ENCODE results near the gene SZT2. TPM values are rescaled to one million over a fixed set of nuclear protein-coding genes. Genes with fewer than 3 reads are reported as not detected.

Gene SZT2
- total and polyA plus RNA-seq, 2 experiments from 2014 or later = 14.8 to 18.8 TPM

GRCh38 chr1:43440358-43440757 lies 50.7 kb downstream of the SZT2 start:
- no peak for DNase-seq (ENCODE audit: low spot score)
- no peaks in the 10 kb centered on the region for H3K27me3 ChIP-seq
- H3K4me3 ChIP-seq = no peak overlapping the region
- WGBS (ENCODE audit: low lambda C conversion rate, missing lambda C conversion rate) = 94% methylated on average over 7 of the region's 7 CpGs
- H3K36me3 ChIP-seq (replicated peaks; ENCODE audit: insufficient read depth, low read depth) = no peaks in the 10 kb centered on the region
- no peaks in the 10 kb centered on the region for H3K4me1 ChIP-seq (ENCODE audit: insufficient read depth)
- TF ChIP-seq CTCF (IDR thresholded peaks at IDR 0.05; ENCODE audit: poor library complexity) (no peak), EZH2phosphoT487 (IDR thresholded peaks at IDR 0.05; ENCODE audit: low read depth, severe bottlenecking, unreplicated experiment) (no peak), EZH2 (IDR thresholded peaks at IDR 0.05; ENCODE audit: borderline replicate concordance) (no peak)
- H3K27ac ChIP-seq = no peak overlapping the region
- H3K9me3 ChIP-seq (ENCODE audit: low read depth) = no peaks in the 10 kb centered on the region
- no peaks in the 10 kb centered on the region for H3K79me2 ChIP-seq
- H2AFZ ChIP-seq = no peak overlapping the region
- no peaks in the 10 kb centered on the region for H3K9me2 ChIP-seq (replicated peaks; ENCODE audit: insufficient read depth)
- H4K20me1 ChIP-seq (ENCODE audit: insufficient read depth, poor library complexity, severe bottlenecking) = no peaks in the 10 kb centered on the region
- H3K4me2 ChIP-seq = no peak overlapping the region

GRCh38 chr1:43441166-43441893 lies 51.6 kb downstream of the SZT2 start:
- Histone ChIP-seq H4K20me1 (ENCODE audit: insufficient read depth, poor library complexity, severe bottlenecking) (no peaks in the 10 kb centered on the region), H3K4me3 (no peak overlapping the region), H3K27me3 (no peaks in the 10 kb centered on the region), H3K9me2 (replicated peaks; ENCODE audit: insufficient read depth) (no peaks in the 10 kb centered on the region), H3K9me3 (ENCODE audit: low read depth) (no peaks in the 10 kb centered on the region), H3K79me2 (no peaks in the 10 kb centered on the region), H3K4me2 (no peak overlapping the region), H2AFZ (no peak overlapping the region), H3K4me1 (ENCODE audit: insufficient read depth) (no peaks in the 10 kb centered on the region), H3K36me3 (replicated peaks; ENCODE audit: insufficient read depth, low read depth) (no peaks in the 10 kb centered on the region), H3K27ac (no peak overlapping the region)
- no peak for DNase-seq (ENCODE audit: low spot score)
- 97% methylated on average over 15 of the region's 15 CpGs for WGBS (ENCODE audit: low lambda C conversion rate, missing lambda C conversion rate)
- TF ChIP-seq EZH2phosphoT487 (IDR thresholded peaks at IDR 0.05; ENCODE audit: low read depth, severe bottlenecking, unreplicated experiment) (no peak), EZH2 (IDR thresholded peaks at IDR 0.05; ENCODE audit: borderline replicate concordance) (no peak)

GRCh38 chr1:43441894-43442637 lies 52.4 kb downstream of the SZT2 start:
- Histone ChIP-seq H3K4me3 (no peak overlapping the region), H3K27ac (no peak overlapping the region), H3K4me1 (ENCODE audit: insufficient read depth) (no peaks in the 10 kb centered on the region), H3K9me3 (ENCODE audit: low read depth) (no peaks in the 10 kb centered on the region), H2AFZ (no peak overlapping the region), H3K36me3 (replicated peaks; ENCODE audit: insufficient read depth, low read depth) (no peaks in the 10 kb centered on the region), H3K9me2 (replicated peaks; ENCODE audit: insufficient read depth) (no peaks in the 10 kb centered on the region), H3K79me2 (no peaks in the 10 kb centered on the region), H3K27me3 (no peaks in the 10 kb centered on the region), H3K4me2 (no peak overlapping the region), H4K20me1 (ENCODE audit: insufficient read depth, poor library complexity, severe bottlenecking) (no peaks in the 10 kb centered on the region)
- WGBS (ENCODE audit: low lambda C conversion rate, missing lambda C conversion rate) = 99% methylated on average over 11 of the region's 18 CpGs
- no peak for TF ChIP-seq CTCF (IDR thresholded peaks at IDR 0.05; ENCODE audit: poor library complexity)
- TF ChIP-seq EZH2phosphoT487 (IDR thresholded peaks at IDR 0.05; ENCODE audit: low read depth, severe bottlenecking, unreplicated experiment) = no peak
- TF ChIP-seq EZH2 (IDR thresholded peaks at IDR 0.05; ENCODE audit: borderline replicate concordance) = no peak
- DNase-seq (ENCODE audit: low spot score) = no peak

- Histone ChIP-seq H2AFZ (no peak overlapping the region), H3K27ac (no peak overlapping the region), H3K36me3 (replicated peaks; ENCODE audit: insufficient read depth, low read depth) (no peaks in the 10 kb centered on the region), H3K4me3 (no peak overlapping the region), H3K9me2 (replicated peaks; ENCODE audit: insufficient read depth) (no peaks in the 10 kb centered on the region), H3K9me3 (ENCODE audit: low read depth) (no peaks in the 10 kb centered on the region), H3K4me2 (no peak overlapping the region), H3K4me1 (ENCODE audit: insufficient read depth) (no peaks in the 10 kb centered on the region), H3K27me3 (no peaks in the 10 kb centered on the region), H4K20me1 (ENCODE audit: insufficient read depth, poor library complexity, severe bottlenecking) (no peaks in the 10 kb centered on the region), H3K79me2 (no peaks in the 10 kb centered on the region)
- WGBS (ENCODE audit: low lambda C conversion rate, missing lambda C conversion rate) = 93% methylated on average over 12 of the region's 12 CpGs
- no peak for TF ChIP-seq EZH2 (IDR thresholded peaks at IDR 0.05; ENCODE audit: borderline replicate concordance)
- TF ChIP-seq EZH2phosphoT487 (IDR thresholded peaks at IDR 0.05; ENCODE audit: low read depth, severe bottlenecking, unreplicated experiment) = no peak
- TF ChIP-seq CTCF (IDR thresholded peaks at IDR 0.05; ENCODE audit: poor library complexity) = no peak
- DNase-seq (ENCODE audit: low spot score) = no peak
These were observed 53.1 kb downstream of the SZT2 start for GRCh38 chr1:43442756-43443155.
